Stomach (tissue), 4 donors: ENCODE data around the gene OR52I1.

Source experiments
- CTCF ChIP-seq, 7 experiments: fragments of 450-650 bp in 4 of 7; fragments of 200-600 bp in 3 of 7; sonication (generic) in 3 of 7; IDR thresholded peaks; one replicate each; pipeline ENCODE4 v1.5.1; 2016 to 2019; ENCODE audit warnings: antibody characterized with exemption in 7 of 7, control low read depth in 2 of 7, mild to moderate bottlenecking in 1 of 7
- EP300 ChIP-seq: sonication (generic); formaldehyde crosslinking; IDR thresholded peaks from one replicate; pipeline ENCODE4 v1.6.1; 2017; ENCODE audit warnings: antibody characterized with exemption
- POLR2A ChIP-seq, 4 donors: fragments of 450-650 bp; IDR thresholded peaks; one replicate each; pipeline ENCODE4 v1.6.1; 2016; ENCODE audit warnings: antibody characterized with exemption in 4 of 4, control low read depth in 2 of 4, mild to moderate bottlenecking in 1 of 4, moderate library complexity in 1 of 4
- POLR2AphosphoS5 ChIP-seq, 3 donors: sonication (generic); formaldehyde crosslinking; IDR thresholded peaks; one replicate each; pipeline ENCODE4 v1.6.1; 2016; ENCODE audit warnings: antibody characterized with exemption in 3 of 3

- no peak for TF ChIP-seq CTCF (IDR thresholded peaks at IDR 0.05)
- TF ChIP-seq POLR2AphosphoS5 (IDR thresholded peaks at IDR 0.05): no peak
- TF ChIP-seq POLR2A (IDR thresholded peaks at IDR 0.05): no peak
- TF ChIP-seq EP300: no peak
These were observed 25.7 kb downstream of the OR52I1 start for GRCh38 chr11:4619514-4619913.
